K562 (cell line): ENCODE data around the gene IQCF6. TPM values are rescaled to one million over a fixed set of nuclear protein-coding genes. Genes with fewer than 3 reads are reported as not detected.

Source experiments
- ATAC-seq: fragments of 200-7000 bp; cut with Tn5 transposase; 3 replicates; pipeline ENCODE4 v1.9.1; 2020; ENCODE audit warnings: moderate library complexity
- BruUV-seq: library from RNA; stranded (reverse); fragments of 400-500 nt; replicated peaks from 2 replicates; lab custom pipeline; 2021; lab: Mats Ljungman, UMichigan
- CTCF ChIA-PET: fragments of 300-600 bp; formaldehyde crosslinking; extraction: SDS; loops from one replicate; lab custom pipeline; 2021; ENCODE audit warnings: low intra/inter-chr PET ratio; lab: Yijun Ruan, JAX
- POLR2A ChIA-PET: fragments of 300-600, 350-650 bp; sonication (Branson Sonifier 250); formaldehyde crosslinking; extraction: SDS; loops from one replicate; lab custom pipeline; 2021; ENCODE audit warnings: antibody characterized with exemption, inconsistent platforms; lab: Yijun Ruan, JAX
- DNase-seq, 4 experiments: peaks; one replicate each; pipeline versions ENCODE4 v3.0.0 to v3.0.0-alpha.2; 2011 to 2018; ENCODE audit warnings: low spot score in 3 of 4, mixed read lengths in 3 of 4; ENCODE audit errors: extremely low read depth in 1 of 4
- FAIRE-seq: peaks from 2 replicates; lab custom pipeline; 2011; peaks lifted over from hg19 to GRCh38; lab: Jason Lieb, UNC
- H2AFZ ChIP-seq: 2 replicates; pipeline ENCODE4 v1.6.0; 2011; ENCODE audit warnings: low read depth, low read length, control low read depth, inconsistent platforms
- H3K27ac ChIP-seq: fragments of 200-600 bp; 3 replicates; pipeline ENCODE4 v1.8.0; 2011; ENCODE audit warnings: low read depth, mild to moderate bottlenecking, control low read depth, inconsistent platforms, low read length, moderate library complexity, mixed read lengths; ENCODE audit errors: extremely low read depth
- H3K27me3 ChIP-seq, 2 experiments: fragments of 300-600 bp in 1 of 2; 2 replicates in 1 of 2; 3 replicates in 1 of 2; pipeline versions ENCODE4 v1.6.0 to v1.8.0; 2011; ENCODE audit warnings: inconsistent platforms in 2 of 2, low read length in 2 of 2, mild to moderate bottlenecking in 1 of 2, mixed read lengths in 1 of 2, moderate library complexity in 1 of 2; ENCODE audit not compliant: control insufficient read depth in 2 of 2, insufficient read depth in 2 of 2
- H3K36me3 ChIP-seq: fragments of 300-600 bp; 3 replicates; pipeline ENCODE4 v1.8.0; 2011; ENCODE audit warnings: mild to moderate bottlenecking, low read length, inconsistent platforms; ENCODE audit not compliant: control insufficient read depth, insufficient read depth
- H3K4me1 ChIP-seq, 2 experiments: fragments of 200-600 bp in 1 of 2; replicated peaks in 1 of 2; 2 replicates in 1 of 2; 3 replicates in 1 of 2; pipeline versions ENCODE4 v1.5.1 to v1.8.0; 2011; ENCODE audit warnings: inconsistent platforms in 2 of 2, low read length in 2 of 2, mild to moderate bottlenecking in 1 of 2, mixed read lengths in 1 of 2, moderate library complexity in 1 of 2; ENCODE audit not compliant: control insufficient read depth in 2 of 2, insufficient read depth in 2 of 2
- H3K4me2 ChIP-seq: 2 replicates; pipeline ENCODE4 v1.6.1; 2011; ENCODE audit warnings: low read length, control low read depth, inconsistent platforms, mixed read lengths; ENCODE audit not compliant: insufficient read depth
- H3K4me3 ChIP-seq: fragments of 200-600 bp; sonication (generic), shearing (Covaris generic); 2 replicates; pipeline ENCODE4 v1.5.1; 2016; ENCODE audit warnings: control low read depth, inconsistent platforms
- H3K79me2 ChIP-seq: fragments of 200-600 bp; 3 replicates; pipeline ENCODE4 v1.8.0; 2011; ENCODE audit warnings: low read length, inconsistent platforms; ENCODE audit not compliant: control insufficient read depth, insufficient read depth
- H3K9ac ChIP-seq, 2 experiments: 2 replicates each; pipeline versions ENCODE4 v1.6.0 to v1.6.1; 2011; ENCODE audit warnings: low read depth in 2 of 2, low read length in 2 of 2, control low read depth in 1 of 2, inconsistent platforms in 1 of 2, mild to moderate bottlenecking in 1 of 2, mixed read lengths in 1 of 2; ENCODE audit not compliant: insufficient read depth in 1 of 2
- H3K9me1 ChIP-seq: one replicate; pipeline ENCODE4 v1.6.0; 2011; ENCODE audit warnings: inconsistent platforms, mild to moderate bottlenecking, low read length, moderate library complexity; ENCODE audit not compliant: control insufficient read depth, insufficient read depth
- H3K9me3 ChIP-seq: replicated peaks from 2 replicates; pipeline ENCODE4 v1.5.1; 2011; ENCODE audit warnings: low read depth, low read length, inconsistent platforms; ENCODE audit not compliant: control insufficient read depth, insufficient read depth
- H4K20me1 ChIP-seq: replicated peaks from 2 replicates; pipeline ENCODE4 v1.6.1; 2011; ENCODE audit warnings: low read length, inconsistent platforms, mixed read lengths; ENCODE audit not compliant: control insufficient read depth, insufficient read depth
- C11orf30 ChIP-seq: fragments of 450-650 bp; IDR thresholded peaks from 2 replicates; pipeline ENCODE4 v1.6.1; 2016; ENCODE audit warnings: low read depth, mild to moderate bottlenecking
- CBFA2T3 ChIP-seq: fragments of 450-650 bp; IDR thresholded peaks from 2 replicates; pipeline ENCODE4 v1.6.1; 2017
- CSDE1 ChIP-seq, 2 experiments: fragments of 450-650 bp; IDR thresholded peaks; 2 replicates each; pipeline ENCODE4 v1.6.1; 2016; ENCODE audit warnings: mild to moderate bottlenecking in 1 of 2
- DEAF1 ChIP-seq: fragments of 450-650 bp; formaldehyde crosslinking; IDR thresholded peaks from 2 replicates; pipeline ENCODE4 v1.4.0; 2020; ENCODE audit warnings: mild to moderate bottlenecking, moderate library complexity
- HNRNPUL1 ChIP-seq: fragments of 200-400 bp; formaldehyde crosslinking; IDR thresholded peaks from 2 replicates; pipeline ENCODE4 v1.6.1; 2017; ENCODE audit warnings: low read length
- NFE2 ChIP-seq: IDR thresholded peaks from 2 replicates; pipeline ENCODE4 v1.6.1; 2014; ENCODE audit warnings: antibody characterized with exemption, low read depth
- NFE2L1 ChIP-seq: fragments of 450-650 bp; IDR thresholded peaks from 2 replicates; pipeline ENCODE4 v1.6.1; 2016; ENCODE audit warnings: missing genetic modification characterization, low read depth, mild to moderate bottlenecking, missing compliant biosample characterization, moderate library complexity, borderline replicate concordance
- RFX1 ChIP-seq: fragments of 450-650 bp; IDR thresholded peaks from 2 replicates; pipeline ENCODE4 v1.6.1; 2016; ENCODE audit warnings: mild to moderate bottlenecking, moderate library complexity
- STAT5A ChIP-seq: IDR thresholded peaks from 2 replicates; pipeline ENCODE4 v1.6.1; 2012; ENCODE audit warnings: low read length, inconsistent platforms, borderline replicate concordance
- THRA ChIP-seq: fragments of 450-650 bp; IDR thresholded peaks from 2 replicates; pipeline ENCODE4 v1.6.1; 2017; ENCODE audit warnings: mild to moderate bottlenecking, moderate library complexity
- ZBTB34 ChIP-seq: fragments of 250-450 bp; sonication (Bioruptor Pico); IDR thresholded peaks from 2 replicates; pipeline ENCODE4 v1.8.0; 2021; ENCODE audit warnings: mild to moderate bottlenecking, moderate library complexity
- ZNF316 ChIP-seq: fragments of 450-650 bp; IDR thresholded peaks from 2 replicates; pipeline ENCODE4 v1.6.1; 2016
- WGBS: fragments of 100-300 bp; shearing (Covaris generic); methylation state at CpG from one replicate; pipeline ENCODE4 v1.1.6; 2016; ENCODE audit warnings: low coverage, mixed read lengths; ENCODE audit not compliant: insufficient coverage; ENCODE audit errors: missing lambda C conversion rate; 5-methylcytosine and 5-hydroxymethylcytosine counted together
- in situ Hi-C: fragments of 300-500 bp; cut with MboI; formaldehyde crosslinking; loops from 4 replicates; pipeline ENCODE4 v1.15.0; 2018; ENCODE audit warnings: inconsistent platforms, mixed read lengths
- intact Hi-C: fragments of 100-400 bp; cut with micrococcal nuclease; formaldehyde crosslinking; loops from 2 replicates; pipeline ENCODE4 v1.14.2; 2022
- polyA plus RNA-seq, 8 experiments: library from polyadenylated mRNA; depleted of rRNA in 4 of 8; stranded (reverse) in 5 of 8; unstranded in 3 of 8; fragments of >200 nt; fragmentation: Nextera tagmentation in 2 of 8; fragmentation: Illumina TruSeq in 1 of 8; extraction: Ambion mirVana in 2 of 8; extraction: Trizol in 1 of 8; gene quantifications; 2 replicates each; pipeline versions ENCODE4 v1.2.1 to v1.2.3, GENCODE V29; 2011 to 2014; ENCODE audit warnings: inconsistent platforms in 1 of 8, missing spikeins in 1 of 8
- total RNA-seq, 7 experiments: library from RNA; depleted of rRNA in 6 of 7; stranded (reverse); fragments of >200 nt in 6 of 7; fragmentation: Illumina TruSeq in 2 of 7; extraction: Trizol in 2 of 7; gene quantifications; 2 replicates each; pipeline versions ENCODE4 v1.2.1 to v1.2.3, GENCODE V29; 2011 to 2021; ENCODE audit warnings: low replicate concordance in 1 of 7

Gene IQCF6
- total and polyA plus RNA-seq, 9 of the 15 experiments (the other 6 are each of a cell fraction or from before 2014, with no cell fraction given), result not detected

GRCh38 chr3:51796854-51797253, 17.8 kb upstream of the IQCF6 start:
- DNase-seq (peak in 1 of 4 experiments; percentile 6), ATAC-seq (no peak), FAIRE-seq (no peak)
- Histone ChIP-seq H4K20me1 (0 out of 2 replicates have a peak, but pooled peaks cover 4% of the 10 kb centered on the region), H3K9me3 (no peaks in the 10 kb centered on the region), H3K4me2 (no peak overlapping the region), H3K9me1 (no peaks in the 10 kb centered on the region), H3K36me3 (no peaks in the 10 kb centered on the region), H3K9ac (no peak overlapping the region), H3K79me2 (no peaks in the 10 kb centered on the region), H2AFZ (no peak overlapping the region), H3K4me1 (no peaks in the 10 kb centered on the region; a peak in 1 of 5 replicates), H3K27me3 (peaks cover 0 to 6% of the 10 kb centered on the region in 2 experiments; a peak in 1 of 5 replicates), H3K27ac (no peak overlapping the region), H3K4me3 (no peak overlapping the region)
- intact Hi-C loops, result no loop called here
- no TSS peak for BruUV-seq
- TF ChIP-seq ZNF316 (peak; percentile 58), RFX1 (no peak), C11orf30 (peak; percentile 49; the same call in 1 of the 2 replicates), NFE2 (peak; percentile 63)
- in situ Hi-C loops, result no loop called here
- POLR2A ChIA-PET, result interaction anchor here (1.0 kb wide), 1 partner anchor 9 kb away, joined by 5 read pairs; no protein-coding TSS in a partner anchor
- CTCF ChIA-PET, result no interaction called here
- WGBS, result 0% methylated on average over 1 of the region's 1 CpG

- no peaks in the 10 kb centered on the region for H3K36me3 ChIP-seq
- no peak overlapping the region for H2AFZ ChIP-seq
- H3K79me2 ChIP-seq, result no peaks in the 10 kb centered on the region
- FAIRE-seq (no peak), ATAC-seq (no peak), DNase-seq (no peak)
- 0 out of 2 replicates have a peak, but pooled peaks cover 4% of the 10 kb centered on the region for H4K20me1 ChIP-seq
- WGBS, result 0% methylated on average over 1 of the region's 2 CpGs
- BruUV-seq, result no TSS peak
- POLR2A ChIA-PET, result no interaction called here
- in situ Hi-C loops, result no loop called here
- H3K27me3 ChIP-seq, result peaks cover 0 to 6% of the 10 kb centered on the region in 2 experiments; a peak in 1 of 5 replicates
- H3K9me1 ChIP-seq, result no peaks in the 10 kb centered on the region
- H3K4me1 ChIP-seq, result no peaks in the 10 kb centered on the region; a peak in 1 of 5 replicates
- H3K9ac ChIP-seq, result no peak overlapping the region
- CTCF ChIA-PET, result no interaction called here
- H3K27ac ChIP-seq, result no peak overlapping the region
- H3K4me3 ChIP-seq, result no peak overlapping the region
- intact Hi-C loops, result no loop called here
- no peak overlapping the region for H3K4me2 ChIP-seq
- H3K9me3 ChIP-seq, result no peaks in the 10 kb centered on the region
- TF ChIP-seq NFE2L1 (tag) (no peak), DEAF1 (no peak), STAT5A (no peak), CBFA2T3 (no peak), CSDE1 (IDR thresholded peaks at IDR 0.05) (no peak), HNRNPUL1 (no peak), ZBTB34 (CRISPR knock-in tag) (no peak), THRA (no peak)
Observed at GRCh38 chr3:51794206-51794605, 15.2 kb upstream of the IQCF6 start.
